Retinal pigment epithelial cell (primary cell): ENCODE measurements around the gene CNTD1.

Experiments used
- DNase-seq: peaks from one replicate; pipeline ENCODE4 v3.0.0-alpha.2; 2010; ENCODE audit warnings: low read depth
- H3K4me3 ChIP-seq: 2 replicates; pipeline ENCODE4 v1.5.1; 2011; ENCODE audit warnings: mild to moderate bottlenecking, low read length, control low read depth, moderate library complexity
- CTCF ChIP-seq: conservative IDR thresholded peaks from 2 replicates; pipeline ENCODE4 v1.5.1; 2011; ENCODE audit warnings: low read depth, low read length, control low read depth, inconsistent platforms

Gene CNTD1

GRCh38 chr17:42774066-42774745, 24.5 kb upstream of the CNTD1 start:
- TF ChIP-seq CTCF, result no peak
- peak overlapping the region; percentile 98 for H3K4me3 ChIP-seq
- DNase-seq, result no peak

- no peak for DNase-seq
- TF ChIP-seq CTCF, result no peak
- no peak overlapping the region for H3K4me3 ChIP-seq
Observed at GRCh38 chr17:42775534-42776098, 23.0 kb upstream of the CNTD1 start.

GRCh38 chr17:42778570-42778969, 20.1 kb upstream of the CNTD1 start:
- H3K4me3 ChIP-seq, result no peak overlapping the region
- no peak for TF ChIP-seq CTCF
- no peak for DNase-seq

GRCh38 chr17:42779304-42779935, 19.2 kb upstream of the CNTD1 start:
- TF ChIP-seq CTCF, result no peak
- DNase-seq, result no peak
- H3K4me3 ChIP-seq, result no peak overlapping the region

- TF ChIP-seq CTCF, result no peak
- DNase-seq, result no peak
- H3K4me3 ChIP-seq, result peak within 1 kb of the TSS; percentile 30
Observed at GRCh38 chr17:42779936-42780850, 18.5 kb upstream of the CNTD1 start, which contains the start of gene WNK4. WNK4 (plus strand) TSS chr17:42780610; CDS start chr17:42780699, 89 bp downstream.

- DNase-seq, result no peak
- peak overlapping the region; percentile 30 for H3K4me3 ChIP-seq
- no peak for TF ChIP-seq CTCF
Observed at GRCh38 chr17:42780851-42781638, 17.6 kb upstream of the CNTD1 start.
